Transverse colon (tissue), 4 donors: Measurements from ENCODE around the gene SPTA1. TPM values are rescaled to one million over a fixed set of nuclear protein-coding genes. Genes with fewer than 3 reads are reported as not detected.

Source experiments
- DNase-seq: peaks from one replicate; pipeline ENCODE4 v3.0.0-alpha.2; 2019
- H3K27ac ChIP-seq, 4 donors: fragments of 200-600 bp; sonication (generic); 2 replicates each; pipeline ENCODE4 v1.5.1; 2016 to 2018; ENCODE audit warnings: inconsistent platforms in 4 of 4
- H3K27me3 ChIP-seq: fragments of 200-600 bp; sonication (generic); 2 replicates; pipeline ENCODE4 v1.5.1; 2017; ENCODE audit warnings: inconsistent platforms
- H3K36me3 ChIP-seq, 4 donors: fragments of 200-600 bp; sonication (generic); 2 replicates each; pipeline ENCODE4 v1.5.1; 2017 to 2019; ENCODE audit warnings: inconsistent platforms in 4 of 4
- H3K4me1 ChIP-seq, 4 donors: fragments of 200-600 bp; sonication (generic); 2 replicates each; pipeline ENCODE4 v1.5.1; 2017 to 2020; ENCODE audit warnings: inconsistent platforms in 4 of 4
- H3K4me3 ChIP-seq, 4 donors: fragments of 200-600 bp; sonication (generic); 1 replicate in 1 of 4; 2 replicates in 3 of 4; pipeline versions ENCODE4 v1.5.1 to v1.6.1; 2017 to 2019; ENCODE audit warnings: inconsistent platforms in 4 of 4
- H3K9me3 ChIP-seq, 2 donors: fragments of 200-600 bp; sonication (generic); 2 replicates each; pipeline ENCODE4 v1.5.1; 2017 to 2019; ENCODE audit warnings: inconsistent platforms in 2 of 2
- EP300 ChIP-seq: sonication (generic); formaldehyde crosslinking; IDR thresholded peaks from one replicate; pipeline ENCODE4 v1.6.1; 2017; ENCODE audit warnings: antibody characterized with exemption, low read depth
- POLR2A ChIP-seq: fragments of 450-650 bp; IDR thresholded peaks from one replicate; pipeline ENCODE4 v1.6.1; 2016; ENCODE audit warnings: antibody characterized with exemption, mild to moderate bottlenecking, moderate library complexity
- POLR2AphosphoS5 ChIP-seq, 3 donors: sonication (generic); formaldehyde crosslinking; IDR thresholded peaks; one replicate each; pipeline ENCODE4 v1.6.1; 2016; ENCODE audit warnings: antibody characterized with exemption in 3 of 3
- WGBS, 2 donors: methylation state at CpG; one replicate each; pipeline ENCODE4 v1.1.5; 2018; ENCODE audit warnings: low coverage in 1 of 2; 5-methylcytosine and 5-hydroxymethylcytosine counted together
- in situ Hi-C, 4 donors: fragments of 200-750 bp; cut with MboI; loops; one replicate each; pipeline versions ENCODE4 v1.15.0 to v1.15.1; 2017; ENCODE audit warnings: low sequenced_read_pairs in 3 of 4, low pct_ligation_motif_present in 1 of 4, low pct_unique_long_range_greater_than_20kb in 1 of 4
- intact Hi-C: fragments of 100-400 bp; cut with DNase I; formaldehyde crosslinking; loops from one replicate; pipeline ENCODE4 v1.15.1; 2023; ENCODE audit warnings: low total_unique reads
- total RNA-seq, 4 donors: library from RNA; depleted of rRNA; stranded (reverse); fragments of >200 nt; gene quantifications; one replicate each; pipeline ENCODE4 v1.1.0, GENCODE V29; 2016
- TF ChIP-seq, protein P1 (sequence below), 5 experiments: fragments of 200-600 bp in 3 of 5; fragments of 450-650 bp in 2 of 5; sonication (generic) in 3 of 5; IDR thresholded peaks; 1 replicate in 2 of 5; 2 replicates in 3 of 5; pipeline ENCODE4 v1.5.1; 2016 to 2017; ENCODE audit warnings: antibody characterized with exemption in 5 of 5, inconsistent platforms in 3 of 5, mild to moderate bottlenecking in 2 of 5, moderate library complexity in 1 of 5

Gene SPTA1
- total RNA-seq, 4 donors from 2014 or later: under 0.01 TPM; not detected in 3

GRCh38 chr1:158563853-158564252 is 122.7 kb downstream of the SPTA1 start:
- no peaks in the 10 kb centered on the region for H3K27me3 ChIP-seq
- TF ChIP-seq POLR2AphosphoS5 (IDR thresholded peaks at IDR 0.05) (no peak), EP300 (no peak), POLR2A (no peak)
- TF ChIP-seq, protein P1, sequence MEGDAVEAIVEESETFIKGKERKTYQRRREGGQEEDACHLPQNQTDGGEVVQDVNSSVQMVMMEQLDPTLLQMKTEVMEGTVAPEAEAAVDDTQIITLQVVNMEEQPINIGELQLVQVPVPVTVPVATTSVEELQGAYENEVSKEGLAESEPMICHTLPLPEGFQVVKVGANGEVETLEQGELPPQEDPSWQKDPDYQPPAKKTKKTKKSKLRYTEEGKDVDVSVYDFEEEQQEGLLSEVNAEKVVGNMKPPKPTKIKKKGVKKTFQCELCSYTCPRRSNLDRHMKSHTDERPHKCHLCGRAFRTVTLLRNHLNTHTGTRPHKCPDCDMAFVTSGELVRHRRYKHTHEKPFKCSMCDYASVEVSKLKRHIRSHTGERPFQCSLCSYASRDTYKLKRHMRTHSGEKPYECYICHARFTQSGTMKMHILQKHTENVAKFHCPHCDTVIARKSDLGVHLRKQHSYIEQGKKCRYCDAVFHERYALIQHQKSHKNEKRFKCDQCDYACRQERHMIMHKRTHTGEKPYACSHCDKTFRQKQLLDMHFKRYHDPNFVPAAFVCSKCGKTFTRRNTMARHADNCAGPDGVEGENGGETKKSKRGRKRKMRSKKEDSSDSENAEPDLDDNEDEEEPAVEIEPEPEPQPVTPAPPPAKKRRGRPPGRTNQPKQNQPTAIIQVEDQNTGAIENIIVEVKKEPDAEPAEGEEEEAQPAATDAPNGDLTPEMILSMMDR (IDR thresholded peaks at IDR 0.05): no peak
- no peak overlapping the region for H3K4me3 ChIP-seq
- H3K36me3 ChIP-seq: no peaks in the 10 kb centered on the region
- DNase-seq: no peak
- in situ Hi-C loops: no loop called here
- H3K27ac ChIP-seq: no peak overlapping the region
- 60 to 69% methylated on average over 2 of the region's 2 CpGs for whole genome bisulfite sequencing, 2 donors
- intact Hi-C loops: no loop called here
- no peaks in the 10 kb centered on the region for H3K4me1 ChIP-seq
- no peaks in the 10 kb centered on the region for H3K9me3 ChIP-seq

Other genes with a start within 250 kb of the SPTA1 start
- not detected for gene OR10K1, start 224.9 kb downstream of the SPTA1 start, total RNA-seq
- not detected for gene OR10R2, start 214.5 kb downstream of the SPTA1 start, total RNA-seq
- not detected for gene OR6Y1, start 132.3 kb downstream of the SPTA1 start, total RNA-seq
- not detected for gene OR6P1, start 116.1 kb downstream of the SPTA1 start, total RNA-seq
- gene OR10X1, start 106.8 kb downstream of the SPTA1 start, total RNA-seq: not detected
- not detected for gene OR10Z1, start 81.4 kb downstream of the SPTA1 start, total RNA-seq
- gene OR6K2, start 13.9 kb upstream of the SPTA1 start, total RNA-seq: not detected
- gene OR6K3, start 34.0 kb upstream of the SPTA1 start, total RNA-seq: not detected
- gene OR6K6, start 68.0 kb upstream of the SPTA1 start, total RNA-seq: not detected
- gene OR6N1, start 85.5 kb upstream of the SPTA1 start, total RNA-seq: not detected
- not detected for gene OR6N2, start 94.5 kb upstream of the SPTA1 start, total RNA-seq
- gene MNDA, start 144.6 kb upstream of the SPTA1 start, total RNA-seq: 1 to 10 TPM in 2 of 4 donors, not detected in 2; 1.4 TPM
- 1 to 10 TPM in 2 of 4 donors, under 1 TPM in 1, not detected in 1; 0.68 to 4.4 (median 1.5) TPM for gene PYHIN1, start 244.8 kb upstream of the SPTA1 start, total RNA-seq